CD4-positive, alpha-beta T cell treated with Interleukin-6 for 4 hours (primary cell): Measurements from ENCODE around the gene DDIAS.
"Not testable (repeated sequence)": the region's sequence is repeated elsewhere in the genome, so short reads cannot be mapped to it uniquely, and the experiment has no call there.

ENCODE experiments used
- DNase-seq: peaks from one replicate; pipeline ENCODE4 v3.0.0-alpha.2; 2020; ENCODE audit warnings: mixed read lengths

DDIAS gene

DNA sequence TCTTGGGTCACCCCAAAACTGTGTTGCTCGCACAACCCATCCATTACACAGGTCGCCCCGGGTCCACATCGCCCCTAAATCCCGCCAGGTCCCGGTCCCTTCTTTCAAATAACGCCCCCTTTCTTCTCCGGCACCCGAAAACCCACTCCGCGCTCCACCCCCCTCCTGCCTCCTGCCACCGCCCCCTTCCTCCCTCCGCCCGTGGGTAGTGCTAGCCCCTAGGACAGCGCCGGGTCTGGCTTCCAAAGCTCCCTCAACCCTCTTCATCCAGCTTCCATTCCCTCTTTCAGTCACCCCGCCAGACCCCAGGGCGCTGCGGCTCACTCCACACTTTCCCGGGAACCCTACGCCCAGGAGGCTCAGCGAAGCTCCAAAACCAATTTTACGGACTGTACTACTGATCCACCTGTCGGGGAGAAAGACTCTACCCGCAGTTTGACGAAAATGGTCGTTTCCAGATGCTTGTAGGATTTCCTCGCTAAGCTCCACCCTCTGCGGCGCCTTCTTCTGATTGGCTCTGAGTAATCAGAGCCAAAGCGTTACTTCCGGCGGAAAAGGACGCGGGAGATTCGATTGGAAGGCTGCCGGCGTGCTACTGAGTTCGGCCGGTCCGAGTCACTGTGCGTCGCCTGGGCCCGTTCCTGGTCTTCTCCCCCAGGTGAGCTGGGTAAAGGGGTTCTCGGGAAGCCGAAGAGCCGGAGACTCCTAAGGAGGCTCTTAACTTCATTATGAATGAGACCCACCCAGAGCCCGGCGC is at the start of gene DDIAS:
DDIAS (plus strand) TSS at position 572 of the 757 bp plus-strand sequence. CDS start 13,003 bp downstream, outside the sequence.
- DNase-seq: peak; percentile 96

DNA sequence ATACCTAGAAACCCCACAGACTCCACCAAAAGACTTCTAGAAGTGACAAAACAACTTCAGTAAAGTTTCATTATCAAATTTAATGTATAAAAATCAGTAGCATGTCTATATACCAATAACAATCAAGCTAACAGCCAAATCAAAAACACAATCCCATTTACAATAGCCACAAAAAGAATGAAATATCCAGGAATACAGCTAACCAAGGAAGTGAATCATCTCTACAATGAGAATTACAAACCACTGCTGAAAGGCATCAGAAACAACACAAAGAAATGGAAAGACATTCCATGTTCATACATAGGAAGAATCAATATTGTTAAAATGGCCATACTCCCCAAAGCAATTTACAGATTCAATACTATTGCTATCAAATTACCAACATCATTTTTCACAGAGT is 47.3 kb upstream of the DDIAS start:
- DNase-seq: no peak

GRCh38 chr11:82854916-82855315 is 46.6 kb upstream of the DDIAS start:
- not testable (repeated sequence) for DNase-seq

GRCh38 chr11:82855616-82856015 is 45.9 kb upstream of the DDIAS start:
- DNase-seq: no peak

DNA sequence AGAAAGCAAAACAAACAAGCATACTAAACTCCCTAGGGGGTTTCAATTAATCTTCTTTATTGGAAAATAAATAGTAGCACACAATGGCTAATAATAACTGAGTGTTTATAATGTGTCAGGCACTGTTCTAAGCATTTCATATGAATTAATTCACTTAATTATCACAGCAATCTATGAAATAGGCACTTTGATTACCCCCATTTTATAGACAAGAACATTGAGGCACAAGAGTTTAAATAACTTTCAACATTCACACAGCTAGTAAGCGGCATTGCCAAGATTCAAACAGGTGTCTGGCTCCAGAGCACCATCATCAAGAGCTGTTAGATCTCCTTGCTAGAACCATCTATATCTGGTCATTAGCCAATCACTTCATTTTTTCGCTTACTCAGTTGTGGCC is 44.4 kb upstream of the DDIAS start:
- no peak for DNase-seq

DNA sequence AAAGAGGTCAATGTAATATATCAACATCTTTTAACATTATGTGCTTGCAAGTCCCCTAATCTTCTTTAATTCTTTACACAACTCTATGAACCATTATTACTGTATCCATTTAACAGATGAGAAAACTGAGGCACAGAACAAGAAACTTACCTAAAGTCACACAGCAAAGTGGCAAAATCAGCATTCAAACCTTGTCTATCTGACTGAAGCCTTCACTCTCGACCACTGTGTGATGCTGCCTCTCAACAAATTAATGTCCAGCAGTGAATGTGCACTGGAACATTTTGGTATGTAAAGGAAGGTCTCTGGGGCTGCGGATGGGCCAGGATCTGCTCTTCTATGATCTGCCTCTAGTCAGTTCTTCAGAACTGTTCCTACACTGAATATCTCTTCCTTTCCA is 43.4 kb upstream of the DDIAS start:
- no peak for DNase-seq

DNA sequence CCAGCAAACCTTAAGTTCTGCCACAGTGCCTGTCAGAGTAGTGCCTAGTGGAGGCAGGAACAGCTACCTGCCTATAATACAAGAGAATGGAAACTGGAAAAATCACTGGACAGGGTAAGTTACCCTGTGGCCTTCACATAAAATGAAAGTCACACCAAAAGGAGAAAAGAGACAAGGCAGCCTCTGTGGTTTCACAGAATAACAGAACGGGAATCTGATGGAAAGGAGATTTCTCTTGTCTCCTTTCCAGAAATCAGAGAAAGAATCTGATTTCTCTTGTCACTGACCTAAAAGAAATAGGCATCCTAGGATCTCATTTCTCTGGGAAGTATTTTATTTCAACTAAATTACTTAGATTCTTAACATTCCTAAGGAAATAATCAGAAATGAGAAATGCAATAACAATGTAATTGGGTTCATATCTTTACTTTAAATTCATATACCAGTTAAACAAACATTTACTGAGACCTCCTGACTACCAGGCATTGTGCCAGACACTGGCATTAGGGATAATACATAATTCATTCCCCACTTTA is 42.9 kb upstream of the DDIAS start:
- no peak for DNase-seq

DNA sequence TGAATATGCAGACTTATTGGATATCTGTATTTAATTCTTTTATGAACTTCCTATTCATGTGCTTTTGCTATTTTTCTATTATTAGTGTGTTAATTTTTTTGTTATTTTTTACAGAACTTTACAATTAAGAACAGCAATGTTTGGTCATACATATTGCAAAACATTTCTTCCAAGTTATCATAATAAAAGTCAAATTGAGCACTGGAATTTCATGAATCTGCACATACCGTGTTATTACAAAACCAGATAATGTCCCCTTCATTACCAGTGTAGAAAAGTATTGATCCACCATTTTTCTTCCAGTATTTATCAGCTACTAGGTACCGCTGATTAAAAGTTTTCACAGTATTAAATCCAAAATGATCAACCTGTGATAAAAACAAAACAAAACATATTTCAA is 41.8 kb upstream of the DDIAS start:
- no peak for DNase-seq

- DNase-seq: no peak
Observed at GRCh38 chr11:82862379-82862778, 39.2 kb upstream of the DDIAS start.

- DNase-seq: no peak
Observed at GRCh38 chr11:82863209-82863608, 38.3 kb upstream of the DDIAS start.

- DNase-seq: peak; percentile 49
Observed at GRCh38 chr11:82864268-82864667, 37.3 kb upstream of the DDIAS start.

DNA sequence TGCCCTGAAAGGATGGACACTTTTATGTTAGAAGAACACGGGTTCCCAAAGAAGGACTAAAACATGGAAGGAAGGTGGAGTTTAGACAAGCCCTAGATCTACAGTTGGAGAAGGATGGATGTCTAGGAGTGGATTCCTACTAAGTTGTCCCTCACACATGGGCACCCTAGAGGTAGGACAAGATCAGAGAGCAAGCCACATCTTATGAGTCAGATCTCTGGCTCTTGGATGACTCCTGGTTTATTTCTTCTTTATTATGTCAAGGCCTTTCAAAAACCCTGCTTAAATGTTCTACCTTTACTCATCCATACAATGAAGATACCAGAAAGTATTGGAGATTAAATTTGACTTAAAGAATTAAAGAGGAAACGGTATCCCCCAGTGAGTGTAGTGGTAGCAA is 35.7 kb upstream of the DDIAS start:
- no peak for DNase-seq

- DNase-seq: peak; percentile 87
Observed at GRCh38 chr11:82867495-82868082, 33.9 kb upstream of the DDIAS start.

GRCh38 chr11:82869657-82870056 is 31.9 kb upstream of the DDIAS start:
- no peak for DNase-seq

DNA sequence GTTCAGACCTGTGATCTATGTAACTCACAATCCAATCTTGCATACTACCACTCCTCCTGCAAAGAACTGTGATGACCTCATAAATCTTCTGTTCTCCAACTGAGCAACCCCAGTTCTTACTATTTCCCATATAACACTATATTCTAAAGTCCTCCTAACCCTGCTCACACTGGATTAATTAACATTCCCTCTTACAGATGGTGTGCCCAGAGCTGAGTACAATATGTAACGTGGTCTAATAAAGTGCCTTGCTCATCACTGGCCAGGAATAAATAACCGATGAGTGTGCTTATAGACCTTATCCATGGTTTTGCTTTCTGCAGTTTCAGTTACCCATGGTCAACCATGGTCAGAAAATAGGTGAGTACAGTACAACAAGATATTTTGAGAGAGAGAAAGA is 29.9 kb upstream of the DDIAS start:
- no peak for DNase-seq

- no peak for DNase-seq
Observed at GRCh38 chr11:82872377-82873150, 29.0 kb upstream of the DDIAS start.

GRCh38 chr11:82873919-82874333 is 27.6 kb upstream of the DDIAS start:
- DNase-seq: no peak

GRCh38 chr11:82874646-82875523 is 26.7 kb upstream of the DDIAS start:
- DNase-seq: no peak

DNA sequence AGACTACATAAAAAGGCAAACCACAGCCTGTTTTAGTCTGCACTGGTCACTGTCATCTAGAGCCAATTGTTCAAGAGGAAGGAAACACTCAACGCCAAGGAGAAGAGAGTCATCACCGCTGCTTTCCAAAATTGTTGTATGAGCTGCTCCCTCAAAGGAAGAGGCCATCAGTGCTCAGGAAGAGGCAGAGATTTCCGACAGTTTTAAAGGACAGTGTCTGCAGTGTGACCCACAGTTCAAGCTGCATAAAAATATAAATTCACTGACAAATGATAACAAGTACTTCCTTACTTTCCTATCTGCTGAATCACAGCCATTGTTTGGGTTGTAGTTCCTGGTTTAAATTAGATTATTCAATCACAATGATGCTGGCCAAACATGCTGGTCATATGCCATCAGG is 17.7 kb upstream of the DDIAS start:
- no peak for DNase-seq

DNA sequence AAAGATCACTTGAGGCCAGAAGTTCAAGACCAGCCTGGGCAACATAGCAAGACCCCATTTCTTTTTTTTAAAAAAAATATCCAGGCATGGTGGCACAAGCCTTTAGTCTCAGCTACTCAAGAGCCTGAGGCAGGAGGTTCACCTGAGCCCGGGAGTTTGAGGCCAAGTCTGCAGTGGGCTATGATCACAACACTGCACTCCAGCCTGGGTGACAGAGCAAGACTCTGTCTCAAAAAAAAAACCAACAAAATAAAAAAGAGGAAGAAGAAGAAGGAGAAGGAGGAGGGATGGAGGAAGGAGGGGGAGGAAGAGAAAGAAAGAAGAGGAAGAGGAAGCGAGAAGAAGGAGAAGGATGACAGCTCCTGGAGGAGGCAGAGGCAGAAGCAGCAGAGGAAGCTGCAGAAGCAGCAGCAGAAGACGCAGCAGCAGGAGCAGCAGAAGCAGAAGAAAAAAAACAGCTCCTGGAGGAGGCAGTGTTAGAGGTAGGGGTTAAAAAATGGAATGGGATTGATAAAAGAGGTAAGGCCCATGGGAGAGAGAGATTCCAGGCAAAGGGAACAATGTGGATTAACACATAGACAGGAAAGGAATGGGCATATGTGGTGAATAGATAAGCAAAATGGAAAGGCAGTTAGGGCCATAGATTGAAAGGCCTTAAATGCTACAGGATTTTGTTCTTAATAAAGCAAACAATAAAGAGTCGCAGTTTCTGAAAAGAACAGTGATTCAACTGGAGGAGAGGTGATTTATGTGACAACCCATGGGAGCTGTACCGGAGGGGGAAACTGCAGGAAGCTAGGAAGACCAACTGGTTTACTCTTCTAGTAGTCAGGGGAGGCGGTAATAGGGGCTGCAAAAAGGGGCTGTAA is 12.2 kb upstream of the DDIAS start:
- DNase-seq: no peak

DNA sequence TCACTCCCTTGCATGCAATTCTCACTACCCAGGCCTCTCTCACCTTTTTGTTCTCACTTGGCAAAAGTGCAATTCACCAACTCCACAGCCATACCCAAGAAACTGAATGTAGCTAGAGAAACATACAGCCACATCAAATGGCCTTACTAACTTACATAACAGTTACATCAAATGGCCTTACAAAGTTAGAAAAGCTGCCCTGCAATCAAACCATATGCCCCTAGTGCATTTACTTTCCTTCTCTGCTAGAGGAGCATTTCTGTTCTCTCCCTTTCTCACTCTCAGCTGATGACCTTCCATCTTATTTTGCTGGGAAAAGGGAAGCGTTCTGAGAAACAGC is 11.6 kb upstream of the DDIAS start:
- DNase-seq: no peak

DNA sequence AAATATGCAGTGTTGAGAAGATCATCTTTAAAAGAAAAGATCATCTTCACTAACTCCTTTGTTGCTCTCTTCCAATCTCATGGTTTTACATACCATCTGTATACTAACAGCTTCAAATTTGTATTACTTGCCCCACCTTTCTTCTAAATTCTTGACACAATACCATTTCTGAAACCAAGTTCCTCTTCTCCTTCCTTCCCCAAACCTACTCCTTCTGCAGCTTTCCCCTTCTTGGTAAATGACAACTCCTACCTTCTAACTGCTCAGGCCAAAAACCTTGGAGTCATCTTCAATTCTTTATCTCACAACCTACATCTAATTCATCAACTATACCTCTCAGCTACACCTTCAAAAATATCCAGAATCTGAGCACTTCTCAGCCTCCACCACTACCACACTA is 10.6 kb upstream of the DDIAS start:
- no peak for DNase-seq
